Measurements from ENCODE around the gene PDE4B.
A peak's percentile ranks its signal among the peaks of the same experiment; 100 is the strongest.
"Not testable (repeated sequence)": the region's sequence is repeated elsewhere in the genome, so short reads cannot be mapped to it uniquely, and the experiment has no call there.

The PDE4B gene

GRCh38 chr1:66069976-66070876, 277.5 kb downstream of the PDE4B start:
- DNase-seq, result no peak

GRCh38 chr1:66073388-66073787, 280.7 kb downstream of the PDE4B start:
- no peak for DNase-seq

- no peak for DNase-seq
Measured at GRCh38 chr1:66074147-66074546, 281.5 kb downstream of the PDE4B start.

- no peak for DNase-seq
Measured at GRCh38 chr1:66078412-66078811, 285.7 kb downstream of the PDE4B start.

- no peak for DNase-seq
Measured at GRCh38 chr1:66083003-66083402, 290.3 kb downstream of the PDE4B start.

- no peak for DNase-seq
Measured at GRCh38 chr1:66084442-66084841, 291.7 kb downstream of the PDE4B start.

- no peak for DNase-seq
Measured at GRCh38 chr1:66085600-66085999, 292.9 kb downstream of the PDE4B start.

GRCh38 chr1:66088787-66089186, 296.1 kb downstream of the PDE4B start:
- no peak for DNase-seq

- DNase-seq, result no peak
Measured at GRCh38 chr1:66090859-66091457, 298.3 kb downstream of the PDE4B start.

- DNase-seq, result peak; percentile 12
Measured at GRCh38 chr1:66095190-66095589, 302.5 kb downstream of the PDE4B start.

GRCh38 chr1:66100959-66101358, 308.3 kb downstream of the PDE4B start:
- not testable (repeated sequence) for DNase-seq

GRCh38 chr1:66104076-66104475, 311.4 kb downstream of the PDE4B start:
- not testable (repeated sequence) for DNase-seq

- no peak for DNase-seq
Measured at GRCh38 chr1:66108624-66109023, 315.9 kb downstream of the PDE4B start.

GRCh38 chr1:66112744-66113400, 320.2 kb downstream of the PDE4B start:
- no peak for DNase-seq

- no peak for DNase-seq
Measured at GRCh38 chr1:66119148-66119547, 326.5 kb downstream of the PDE4B start.

GRCh38 chr1:66124670-66125069, 332.0 kb downstream of the PDE4B start:
- DNase-seq, result no peak

GRCh38 chr1:66128641-66129040, 335.9 kb downstream of the PDE4B start:
- peak; percentile 39 for DNase-seq

GRCh38 chr1:66132324-66132723, 339.6 kb downstream of the PDE4B start:
- no peak for DNase-seq

- DNase-seq, result no peak
Measured at GRCh38 chr1:66134004-66134403, 341.3 kb downstream of the PDE4B start.

- DNase-seq, result no peak
Measured at GRCh38 chr1:66135161-66135560, 342.5 kb downstream of the PDE4B start.

GRCh38 chr1:66136423-66136822, 343.7 kb downstream of the PDE4B start:
- not testable (repeated sequence) for DNase-seq

- peak; percentile 70 for DNase-seq
Measured at GRCh38 chr1:66137235-66137634, 344.5 kb downstream of the PDE4B start.

- DNase-seq, result no peak
Measured at GRCh38 chr1:66138613-66139012, 345.9 kb downstream of the PDE4B start.

GRCh38 chr1:66140072-66140471, 347.4 kb downstream of the PDE4B start:
- peak; percentile 60 for DNase-seq

Data from inflammatory macrophage treated with lipopolysaccharide for 4 hours (primary cell).